HTR-8/SVneo (cell line): ENCODE measurements around the gene ENTHD1.
"Not testable (repeated sequence)": the region's sequence is repeated elsewhere in the genome, so short reads cannot be mapped to it uniquely, and the experiment has no call there.

ENCODE experiments used
- DNase-seq: peaks from one replicate; pipeline ENCODE4 v3.0.0; 2011; ENCODE audit warnings: low spot score, mixed read lengths; ENCODE audit not compliant: insufficient read length
- FAIRE-seq: peaks from 2 replicates; lab custom pipeline; 2011; peaks lifted over from hg19 to GRCh38; lab: Jason Lieb, UNC

The ENTHD1 gene

GRCh38 chr22:39744353-39744752, 149.2 kb downstream of the ENTHD1 start:
- no peak for FAIRE-seq
- DNase-seq: no peak

GRCh38 chr22:39743935-39744334, 149.6 kb downstream of the ENTHD1 start:
- no peak for FAIRE-seq
- no peak for DNase-seq

GRCh38 chr22:39739338-39740027, 154.1 kb downstream of the ENTHD1 start:
- no peak for FAIRE-seq
- DNase-seq: no peak

- DNase-seq: no peak
Observed at GRCh38 chr22:39738746-39739145, 154.8 kb downstream of the ENTHD1 start.

GRCh38 chr22:39735776-39736175, 157.8 kb downstream of the ENTHD1 start:
- FAIRE-seq: no peak
- DNase-seq: no peak

More at GRCh38 chr22:39738746-39739145, 154.8 kb downstream of the ENTHD1 start:
- no peak for FAIRE-seq

GRCh38 chr22:39734866-39735265, 158.7 kb downstream of the ENTHD1 start:
- DNase-seq (no peak), FAIRE-seq (no peak)

- not testable (repeated sequence) for FAIRE-seq, DNase-seq
Observed at GRCh38 chr22:39734046-39734445, 159.5 kb downstream of the ENTHD1 start.

- no peak for DNase-seq
- no peak for FAIRE-seq
Observed at GRCh38 chr22:39733191-39733590, 160.4 kb downstream of the ENTHD1 start.

- FAIRE-seq (no peak), DNase-seq (no peak)
Observed at GRCh38 chr22:39732625-39733024, 160.9 kb downstream of the ENTHD1 start.

GRCh38 chr22:39731881-39732555, 161.5 kb downstream of the ENTHD1 start:
- FAIRE-seq: no peak
- DNase-seq: no peak

- no peak for DNase-seq
- no peak for FAIRE-seq
Observed at GRCh38 chr22:39731481-39731880, 162.1 kb downstream of the ENTHD1 start.

GRCh38 chr22:39729141-39729934, 164.2 kb downstream of the ENTHD1 start:
- FAIRE-seq (no peak), DNase-seq (no peak)

- FAIRE-seq: no peak
- DNase-seq: no peak
Observed at GRCh38 chr22:39728236-39728860, 165.2 kb downstream of the ENTHD1 start.

- FAIRE-seq (no peak), DNase-seq (peak; percentile 24)
Observed at GRCh38 chr22:39727541-39727940, 166.0 kb downstream of the ENTHD1 start.

- FAIRE-seq (no peak), DNase-seq (no peak)
Observed at GRCh38 chr22:39725351-39726035, 168.1 kb downstream of the ENTHD1 start.

- DNase-seq (no peak), FAIRE-seq (no peak)
Observed at GRCh38 chr22:39724857-39725256, 168.7 kb downstream of the ENTHD1 start.

- DNase-seq: no peak
Observed at GRCh38 chr22:39724390-39724789, 169.2 kb downstream of the ENTHD1 start.

GRCh38 chr22:39723899-39724351, 169.6 kb downstream of the ENTHD1 start:
- FAIRE-seq: no peak
- DNase-seq: peak; percentile 22

More at GRCh38 chr22:39724390-39724789, 169.2 kb downstream of the ENTHD1 start:
- no peak for FAIRE-seq

- DNase-seq: no peak
- no peak for FAIRE-seq
Observed at GRCh38 chr22:39723463-39723862, 170.1 kb downstream of the ENTHD1 start.

GRCh38 chr22:39722501-39722900, 171.1 kb downstream of the ENTHD1 start:
- no peak for FAIRE-seq
- DNase-seq: no peak
